CMK (cell line): ENCODE measurements around the gene LRRK1.

Experiments used
- DNase-seq: peaks from one replicate; pipeline ENCODE4 v3.0.0-alpha.2; 2010; ENCODE audit warnings: low read depth

LRRK1 gene

GRCh38 chr15:100939791-100940190 is 20.6 kb downstream of the LRRK1 start:
- no peak for DNase-seq

- DNase-seq: no peak
Observed at GRCh38 chr15:100940767-100941379, 21.7 kb downstream of the LRRK1 start.

DNA sequence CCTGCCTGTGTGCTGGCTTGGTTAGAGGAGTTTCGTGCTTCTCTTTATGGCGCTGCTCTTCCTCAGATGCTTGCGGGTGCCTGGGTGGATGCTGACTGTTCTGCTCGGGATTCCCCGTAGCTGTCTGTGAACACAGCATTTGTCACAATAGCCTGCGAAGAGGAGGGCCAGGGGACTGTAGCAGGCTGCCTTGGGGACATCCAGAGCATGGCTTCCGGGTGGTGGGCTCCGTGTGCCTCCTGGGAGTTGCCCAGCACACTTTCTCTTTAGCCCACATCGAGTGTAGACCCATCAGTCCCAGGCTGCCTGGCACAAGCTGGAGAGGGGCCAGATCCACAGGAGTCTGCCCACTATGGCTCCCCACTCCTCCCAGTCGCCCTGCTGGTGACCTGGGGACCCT is 22.4 kb downstream of the LRRK1 start:
- no peak for DNase-seq

- DNase-seq: no peak
Observed at GRCh38 chr15:100942656-100943425, 23.7 kb downstream of the LRRK1 start.

- DNase-seq: no peak
Observed at GRCh38 chr15:100944244-100944895, 25.2 kb downstream of the LRRK1 start.

DNA sequence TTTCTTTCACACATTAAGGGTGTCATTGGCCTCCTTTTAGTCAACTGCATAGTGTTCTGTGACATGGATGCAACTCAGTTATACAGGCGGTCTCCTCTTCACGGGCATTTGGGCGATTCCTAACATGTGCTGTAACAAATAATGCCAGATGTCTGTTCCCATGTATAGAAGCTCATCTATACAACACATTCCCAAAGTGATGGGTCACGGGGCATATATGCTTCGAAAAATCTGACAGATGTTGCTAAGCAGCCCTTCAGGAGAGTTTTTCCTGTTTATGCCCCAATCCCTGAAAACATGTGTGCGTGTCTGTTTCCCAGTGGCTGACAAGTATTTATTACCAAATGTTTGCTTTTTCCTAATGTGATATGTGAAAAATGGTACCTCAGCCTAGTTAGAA is 25.8 kb downstream of the LRRK1 start:
- DNase-seq: no peak

DNA sequence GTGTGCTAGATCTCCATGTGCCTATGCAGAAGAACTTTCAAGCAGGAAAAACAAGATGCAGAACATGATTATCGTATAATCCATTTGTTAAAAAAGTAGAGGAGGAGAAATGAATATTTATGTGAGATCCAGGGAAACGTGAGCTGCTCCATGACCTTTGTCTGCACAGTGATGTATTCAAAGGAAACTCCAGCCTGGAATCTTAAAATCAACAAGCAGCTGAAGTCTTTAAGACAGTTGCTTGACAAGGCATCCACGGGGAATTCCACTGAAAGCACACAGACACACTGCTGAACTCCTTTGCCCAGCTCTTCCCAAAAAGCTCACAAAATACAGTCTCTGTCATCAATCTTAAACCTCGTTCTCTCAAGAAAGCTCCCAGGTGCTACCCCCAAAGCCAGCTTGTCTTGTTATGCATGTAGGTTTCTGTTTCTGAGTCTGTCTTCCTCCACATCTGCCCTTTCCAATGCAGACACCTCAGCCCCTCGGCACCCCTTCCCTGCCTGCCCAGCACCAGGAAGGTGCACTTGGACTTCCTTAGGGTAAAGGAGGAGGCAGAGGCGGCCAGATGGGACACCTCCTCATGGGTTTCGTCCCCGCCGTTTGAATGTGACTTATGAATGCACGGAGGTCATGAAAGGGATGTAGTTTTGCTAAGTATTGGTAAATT is 28.7 kb downstream of the LRRK1 start:
- DNase-seq: no peak

DNA sequence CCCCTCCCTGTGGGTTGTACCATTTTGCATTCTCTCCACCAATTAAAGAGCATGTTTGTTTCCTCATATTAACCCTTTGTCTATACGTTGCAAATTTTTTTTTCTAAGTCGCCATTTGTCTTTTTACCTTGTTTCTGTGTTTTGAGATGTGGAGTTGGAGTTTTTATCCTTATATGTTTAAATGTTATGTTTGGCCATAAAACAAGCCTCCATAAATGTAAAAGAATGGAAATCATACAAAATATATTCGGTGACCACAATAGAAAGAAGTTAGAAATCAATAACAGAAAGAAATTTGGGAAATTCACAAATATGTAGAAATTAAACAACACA is 29.2 kb downstream of the LRRK1 start:
- DNase-seq: no peak

DNA sequence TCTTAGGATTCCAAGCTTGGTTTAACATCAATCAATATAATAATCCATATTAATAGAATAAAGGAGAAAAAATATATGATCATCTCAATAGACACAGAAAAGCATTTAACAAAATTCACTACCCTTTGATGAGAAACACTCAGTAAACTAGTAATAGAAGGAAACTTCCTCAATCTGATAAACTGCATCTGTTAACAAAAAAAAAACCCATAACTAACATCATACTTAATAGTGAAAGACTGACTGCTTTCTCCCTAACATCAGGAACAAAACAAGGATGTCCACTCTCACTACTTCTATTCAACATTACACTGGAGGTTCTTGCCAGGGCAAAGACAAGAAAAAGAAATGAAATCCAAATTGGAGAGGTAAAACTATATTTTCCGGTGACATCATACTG is 30.5 kb downstream of the LRRK1 start:
- DNase-seq: no peak

DNA sequence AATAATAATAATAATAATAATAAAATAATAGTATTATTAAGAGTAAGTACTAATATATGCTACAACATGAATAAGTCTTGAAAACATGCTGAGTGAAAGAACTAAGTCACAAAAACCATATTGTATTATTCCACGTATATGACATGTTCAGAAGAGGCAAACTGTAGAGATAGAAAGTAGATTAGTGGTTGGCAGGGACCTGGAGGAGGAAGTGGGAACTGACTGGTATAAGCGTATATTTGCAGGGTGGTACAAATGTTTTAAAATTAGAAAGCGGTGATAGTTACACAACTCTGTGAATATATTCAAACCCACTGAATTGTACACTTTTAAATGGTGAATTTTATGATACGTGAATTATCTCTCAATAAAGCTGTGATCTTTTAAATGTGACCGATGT is 32.8 kb downstream of the LRRK1 start:
- DNase-seq: no peak

GRCh38 chr15:100952566-100952965 is 33.4 kb downstream of the LRRK1 start:
- DNase-seq: no peak

DNA sequence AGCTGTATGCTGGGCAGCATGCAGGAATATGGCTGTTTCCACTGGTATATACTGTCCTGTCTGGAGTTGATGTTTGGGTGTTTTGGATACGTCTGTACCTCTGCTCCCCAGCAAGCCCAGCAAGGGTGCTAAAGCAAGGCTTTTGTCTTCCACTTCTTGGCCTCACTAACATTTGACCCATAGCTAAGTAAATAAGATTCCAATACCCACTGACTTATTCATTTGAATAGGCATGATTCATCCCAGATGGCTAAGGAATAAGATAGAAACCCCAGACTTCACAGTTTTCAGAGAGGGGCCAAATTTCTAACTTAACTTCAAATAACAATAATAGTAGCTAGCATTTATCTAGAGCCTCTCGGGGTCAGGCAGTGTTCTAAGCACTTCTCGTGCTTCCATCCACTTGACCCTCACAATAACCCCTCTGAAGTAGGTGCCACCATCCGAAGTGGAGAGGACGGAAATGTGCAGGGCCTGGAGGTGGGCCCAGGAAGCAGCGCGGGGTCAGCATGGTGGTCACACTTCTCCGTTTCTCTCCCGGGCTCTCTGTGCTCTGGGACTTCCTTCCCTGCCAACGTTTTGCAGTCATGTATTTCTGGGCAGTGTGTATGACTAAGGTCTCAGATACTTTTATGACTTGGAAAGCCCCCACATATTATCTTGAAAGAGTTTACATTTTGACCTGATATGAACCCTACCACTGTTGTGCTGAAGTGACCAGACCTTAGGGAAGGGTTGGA is 39.3 kb downstream of the LRRK1 start:
- DNase-seq: no peak

DNA sequence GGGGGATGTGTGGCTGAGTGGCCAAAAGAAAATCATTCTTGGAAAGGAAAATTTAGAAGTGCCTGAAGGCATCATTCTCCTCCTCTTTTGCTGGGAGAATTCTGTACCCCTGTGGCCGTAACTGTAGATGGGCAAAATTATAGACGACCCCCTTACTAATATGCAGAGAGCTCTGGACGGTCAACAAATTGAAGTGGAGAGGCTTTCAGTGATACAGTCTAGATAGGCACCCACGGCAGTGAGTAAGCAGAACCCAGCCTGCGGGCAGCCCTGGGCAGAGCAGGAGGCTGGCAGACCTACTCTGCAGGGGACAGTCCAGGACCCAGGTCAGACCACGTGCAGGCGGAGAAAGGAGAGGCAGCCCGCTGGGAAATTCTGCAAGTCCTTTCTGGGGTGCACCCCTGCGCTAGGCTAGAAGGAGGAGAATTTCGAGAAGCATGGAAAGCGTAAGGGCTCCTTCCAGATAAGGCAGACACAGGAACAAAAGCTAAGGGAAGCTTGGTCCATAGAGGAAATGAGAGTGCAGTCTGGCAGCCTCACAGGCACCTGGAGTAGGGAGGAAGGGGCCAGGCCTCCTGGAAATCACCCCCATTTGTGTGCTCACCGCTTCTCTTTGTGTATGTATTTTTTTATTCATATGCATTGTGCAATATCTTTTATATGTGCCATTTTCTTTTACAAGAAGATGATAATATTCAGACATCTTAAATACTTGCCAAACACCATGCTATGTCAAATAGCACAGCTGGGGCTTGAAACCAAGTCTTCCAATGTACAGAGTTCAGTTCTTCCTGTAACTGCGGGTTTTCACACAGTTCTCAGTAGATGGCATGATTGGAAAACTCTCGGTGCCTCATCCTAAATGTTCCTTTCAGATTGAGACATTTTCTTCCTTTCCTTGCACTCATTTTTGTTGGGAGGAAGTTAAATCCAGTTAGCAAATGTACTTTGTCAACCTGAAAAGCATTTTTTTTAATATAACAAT is 40.2 kb downstream of the LRRK1 start:
- DNase-seq: no peak

GRCh38 chr15:100966997-100967396 is 47.8 kb downstream of the LRRK1 start:
- DNase-seq: no peak

DNA sequence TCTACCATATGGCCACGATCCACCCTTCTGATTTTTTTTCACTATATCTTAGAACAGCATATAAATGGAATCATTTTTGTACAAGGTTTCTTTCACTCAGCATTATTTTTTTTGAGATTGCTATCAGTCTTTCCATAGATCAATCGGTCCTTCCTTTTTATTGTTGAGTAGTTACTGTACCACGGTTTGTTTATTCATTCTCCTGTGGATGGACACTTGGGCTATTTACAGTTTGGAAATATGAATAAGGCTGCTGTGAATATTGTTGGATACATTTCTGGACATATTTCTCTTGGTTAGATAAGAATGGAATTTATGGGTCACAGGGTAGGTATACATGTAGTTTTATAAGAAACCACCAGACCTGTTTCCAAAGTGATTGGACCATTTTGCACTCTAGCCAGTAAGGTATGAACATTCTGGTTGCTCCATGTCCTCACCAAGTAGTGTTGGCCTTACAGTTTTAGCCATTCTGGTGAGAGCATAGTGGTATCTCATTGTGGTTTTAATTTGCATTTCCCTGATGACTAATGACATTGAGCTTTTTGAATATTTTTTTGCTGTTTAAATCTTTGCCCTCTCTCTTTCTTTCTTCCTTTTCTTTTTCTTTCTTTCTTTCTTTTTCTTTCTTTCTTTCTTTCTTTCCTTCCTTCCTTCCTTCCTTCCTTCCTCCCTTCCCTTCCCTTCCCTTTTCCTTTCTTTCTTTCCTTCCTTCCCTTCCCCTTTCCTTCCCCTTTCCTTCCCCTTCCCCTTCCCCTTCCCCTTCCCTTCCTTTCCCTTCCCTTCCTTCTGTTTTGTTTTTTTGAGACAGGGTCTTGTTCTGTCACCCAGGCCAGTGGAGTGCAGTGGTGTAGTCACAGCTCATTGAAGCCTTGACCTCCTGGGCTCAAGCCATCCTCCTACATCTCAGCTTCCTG is 49.2 kb downstream of the LRRK1 start:
- no peak for DNase-seq

GRCh38 chr15:100972975-100973350 is 53.8 kb downstream of the LRRK1 start:
- DNase-seq: no peak

GRCh38 chr15:100973351-100974111 is 54.4 kb downstream of the LRRK1 start:
- no peak for DNase-seq

GRCh38 chr15:100975043-100975442 is 55.9 kb downstream of the LRRK1 start:
- no peak for DNase-seq

- no peak for DNase-seq
Observed at GRCh38 chr15:100980410-100981046, 61.4 kb downstream of the LRRK1 start.
